ENCODE results near the gene LTK.

The LTK gene

GRCh38 chr15:41504751-41505492 is 8.7 kb downstream of the LTK start:
- TF ChIP-seq FOXP2 (optimal IDR thresholded peaks at IDR 0.05; ENCODE audit: borderline replicate concordance, extremely low read depth, extremely low read length, insufficient read depth) (no peak), REST (IDR thresholded peaks at IDR 0.05; ENCODE audit: insufficient read depth in 1 of 2, low read depth in 2 of 2, low read length in 2 of 2) (no peak), SIN3A (IDR thresholded peaks at IDR 0.05; ENCODE audit: borderline replicate concordance, insufficient read depth, low read length) (no peak), POLR2AphosphoS5 (IDR thresholded peaks at IDR 0.05; ENCODE audit: low read depth, low read length) (no peak), TAF1 (IDR thresholded peaks at IDR 0.05; ENCODE audit: borderline replicate concordance, insufficient read depth, low read length) (no peak)

DNA sequence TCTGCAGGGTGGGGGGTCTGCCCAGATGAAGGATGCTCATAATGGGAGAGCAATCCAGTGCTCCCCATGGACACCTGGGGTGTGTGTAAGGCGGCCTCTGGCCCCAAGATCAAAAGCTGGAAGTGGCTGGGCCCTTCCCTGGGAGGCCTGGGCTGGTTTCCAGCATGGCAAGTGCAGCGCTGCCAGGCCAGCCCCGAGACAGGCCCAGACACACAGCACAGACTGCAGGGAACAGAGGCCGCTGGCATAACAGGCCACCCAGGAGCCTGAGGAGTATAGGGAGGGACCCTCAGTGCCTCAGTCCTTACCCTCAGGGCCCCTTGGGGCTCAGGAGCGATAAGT is 10.0 kb downstream of the LTK start:
- TF ChIP-seq SIN3A (IDR thresholded peaks at IDR 0.05; ENCODE audit: borderline replicate concordance, insufficient read depth, low read length) (no peak), POLR2AphosphoS5 (IDR thresholded peaks at IDR 0.05; ENCODE audit: low read depth, low read length) (no peak), TAF1 (IDR thresholded peaks at IDR 0.05; ENCODE audit: borderline replicate concordance, insufficient read depth, low read length) (no peak), REST (IDR thresholded peaks at IDR 0.05; ENCODE audit: insufficient read depth in 1 of 2, low read depth in 2 of 2, low read length in 2 of 2) (no peak), FOXP2 (optimal IDR thresholded peaks at IDR 0.05; ENCODE audit: borderline replicate concordance, extremely low read depth, extremely low read length, insufficient read depth) (no peak)

GRCh38 chr15:41502795-41503668 is 10.6 kb downstream of the LTK start:
- no peak for TF ChIP-seq SIN3A (IDR thresholded peaks at IDR 0.05; ENCODE audit: borderline replicate concordance, insufficient read depth, low read length)
- TF ChIP-seq REST (IDR thresholded peaks at IDR 0.05; ENCODE audit: insufficient read depth in 1 of 2, low read depth in 2 of 2, low read length in 2 of 2), result no peak
- no peak for TF ChIP-seq TAF1 (IDR thresholded peaks at IDR 0.05; ENCODE audit: borderline replicate concordance, insufficient read depth, low read length)
- TF ChIP-seq POLR2AphosphoS5 (IDR thresholded peaks at IDR 0.05; ENCODE audit: low read depth, low read length), result no peak
- TF ChIP-seq FOXP2 (optimal IDR thresholded peaks at IDR 0.05; ENCODE audit: borderline replicate concordance, extremely low read depth, extremely low read length, insufficient read depth), result no peak

GRCh38 chr15:41501931-41502794 is 11.5 kb downstream of the LTK start:
- no peak for TF ChIP-seq POLR2AphosphoS5 (IDR thresholded peaks at IDR 0.05; ENCODE audit: low read depth, low read length)
- TF ChIP-seq FOXP2 (optimal IDR thresholded peaks at IDR 0.05; ENCODE audit: borderline replicate concordance, extremely low read depth, extremely low read length, insufficient read depth), result peak; percentile 7
